HEK293 (cell line): ENCODE data around the gene MMP12.

Experiments
- CTCF ChIA-PET: fragments of 350-600 bp; formaldehyde crosslinking; extraction: SDS; loops from one replicate; lab custom pipeline; 2021; ENCODE audit warnings: antibody characterized with exemption; lab: Yijun Ruan, JAX
- POLR2A ChIA-PET: fragments of 300-600 bp; formaldehyde crosslinking; extraction: SDS; loops from one replicate; lab custom pipeline; 2020; ENCODE audit warnings: antibody characterized with exemption, inconsistent platforms; lab: Yijun Ruan, JAX
- H3K27ac ChIP-seq: fragments of 200-500 bp; sonication (Bioruptor generic); 2 replicates; pipeline ENCODE4 v1.5.1; 2014; ENCODE audit warnings: low read depth, low read length, control low read depth, inconsistent platforms; ENCODE audit errors: extremely low read depth
- H3K36me3 ChIP-seq, 2 experiments: fragments of 200-500 bp in 1 of 2; sonication (Bioruptor generic) in 1 of 2; 1 replicate in 1 of 2; 2 replicates in 1 of 2; pipeline ENCODE4 v1.5.1; 2014 to 2017; ENCODE audit warnings: inconsistent platforms in 2 of 2, low read length in 2 of 2; ENCODE audit not compliant: control insufficient read depth in 2 of 2, insufficient read depth in 1 of 2
- H3K4me1 ChIP-seq: fragments of 200-500 bp; sonication (Bioruptor generic); 2 replicates; pipeline ENCODE4 v1.5.1; 2014; ENCODE audit warnings: mild to moderate bottlenecking, low read length, inconsistent platforms; ENCODE audit not compliant: control insufficient read depth, insufficient read depth
- H3K4me3 ChIP-seq: 2 replicates; pipeline ENCODE4 v1.5.1; 2011; ENCODE audit warnings: low read depth, mild to moderate bottlenecking, control low read depth, low read length, moderate library complexity
- H3K9me3 ChIP-seq: fragments of 200-500 bp; sonication (Bioruptor generic); 2 replicates; pipeline ENCODE4 v1.5.1; 2014; ENCODE audit warnings: low read depth, low read length, inconsistent platforms; ENCODE audit not compliant: control insufficient read depth, insufficient read depth
- BCL11A ChIP-seq: fragments of 450-650 bp; formaldehyde crosslinking; IDR thresholded peaks from 2 replicates; pipeline ENCODE4 v1.5.1; 2016; ENCODE audit warnings: low read depth, missing biosample characterization, missing genetic modification characterization
- HOXD13 ChIP-seq: sonication (generic); formaldehyde crosslinking; IDR thresholded peaks from 2 replicates; pipeline ENCODE4 v1.8.0; 2022; ENCODE audit warnings: missing genetic modification reagents, borderline replicate concordance
- RBAK ChIP-seq: fragments of 450-650 bp; formaldehyde crosslinking; IDR thresholded peaks from 2 replicates; pipeline ENCODE4 v1.5.1; 2016; ENCODE audit warnings: missing biosample characterization, missing genetic modification characterization
- REPIN1 ChIP-seq: fragments of 450-650 bp; formaldehyde crosslinking; IDR thresholded peaks from 2 replicates; pipeline ENCODE4 v1.5.1; 2017; ENCODE audit warnings: missing biosample characterization, missing genetic modification characterization, low read depth
- SCRT2 ChIP-seq: fragments of 450-650 bp; formaldehyde crosslinking; IDR thresholded peaks from 2 replicates; pipeline ENCODE4 v1.5.1; 2016; ENCODE audit warnings: missing biosample characterization, missing genetic modification characterization
- ZBTB26 ChIP-seq: fragments of 450-650 bp; formaldehyde crosslinking; optimal IDR thresholded peaks from 2 replicates; pipeline ENCODE3; 2016; ENCODE audit warnings: missing biosample characterization, mild to moderate bottlenecking, missing genetic modification characterization
- ZBTB44 ChIP-seq: fragments of 450-650 bp; IDR thresholded peaks from 2 replicates; pipeline ENCODE4 v1.5.1; 2018; ENCODE audit warnings: missing biosample characterization, mild to moderate bottlenecking, missing genetic modification characterization
- ZEB2 ChIP-seq: fragments of 450-650 bp; formaldehyde crosslinking; IDR thresholded peaks from 2 replicates; pipeline ENCODE4 v1.5.1; 2016; ENCODE audit warnings: missing biosample characterization, missing genetic modification characterization
- ZNF114 ChIP-seq: fragments of 450-650 bp; formaldehyde crosslinking; IDR thresholded peaks from 2 replicates; pipeline ENCODE4 v1.5.0; 2017; ENCODE audit warnings: missing biosample characterization, missing genetic modification characterization
- ZNF248 ChIP-seq: fragments of 450-650 bp; formaldehyde crosslinking; IDR thresholded peaks from 2 replicates; pipeline ENCODE4 v1.5.1; 2017; ENCODE audit warnings: missing biosample characterization, missing genetic modification characterization
- ZNF335 ChIP-seq: fragments of 450-650 bp; formaldehyde crosslinking; conservative IDR thresholded peaks from 2 replicates; pipeline ENCODE4 v1.5.1; 2016; ENCODE audit warnings: missing biosample characterization, missing genetic modification characterization
- ZNF423 ChIP-seq: fragments of 450-650 bp; formaldehyde crosslinking; IDR thresholded peaks from 2 replicates; pipeline ENCODE4 v1.5.1; 2016; ENCODE audit warnings: missing biosample characterization, missing genetic modification characterization
- ZNF521 ChIP-seq: fragments of 450-650 bp; formaldehyde crosslinking; IDR thresholded peaks from 2 replicates; pipeline ENCODE4 v1.5.1; 2017; ENCODE audit warnings: missing biosample characterization, mild to moderate bottlenecking, missing genetic modification characterization
- ZNF561 ChIP-seq: fragments of 450-650 bp; IDR thresholded peaks from 2 replicates; pipeline ENCODE4 v1.5.1; 2018; ENCODE audit warnings: missing biosample characterization, missing genetic modification characterization, borderline replicate concordance
- ZNF600 ChIP-seq: fragments of 450-650 bp; formaldehyde crosslinking; IDR thresholded peaks from 2 replicates; pipeline ENCODE4 v1.5.1; 2016; ENCODE audit warnings: missing biosample characterization, missing genetic modification characterization
- ZNF639 ChIP-seq: fragments of 450-650 bp; formaldehyde crosslinking; IDR thresholded peaks from 2 replicates; pipeline ENCODE4 v1.5.1; 2016; ENCODE audit warnings: missing biosample characterization, missing genetic modification characterization
- ZNF645 ChIP-seq: fragments of 450-650 bp; formaldehyde crosslinking; IDR thresholded peaks from 2 replicates; pipeline ENCODE4; 2016; ENCODE audit warnings: missing biosample characterization, missing genetic modification characterization
- ZSCAN4 ChIP-seq: fragments of 450-650 bp; formaldehyde crosslinking; IDR thresholded peaks from 2 replicates; pipeline ENCODE4 v1.5.1; 2017; ENCODE audit warnings: missing biosample characterization, missing genetic modification characterization

MMP12 gene

GRCh38 chr11:102891736-102892135, 17.0 kb upstream of the MMP12 start:
- POLR2A ChIA-PET: no interaction called here
- H3K4me1 ChIP-seq: no peaks in the 10 kb centered on the region
- no peak overlapping the region for H3K27ac ChIP-seq
- TF ChIP-seq ZNF600 (no peak), ZNF561 (tag by site-specific recombination) (no peak), ZNF639 (tag by site-specific recombination) (no peak), BCL11A (tag by site-specific recombination) (no peak), HOXD13 (no peak)
- H3K4me3 ChIP-seq: no peak overlapping the region
- no peaks in the 10 kb centered on the region for H3K36me3 ChIP-seq
- CTCF ChIA-PET: no interaction called here
- no peaks in the 10 kb centered on the region for H3K9me3 ChIP-seq

GRCh38 chr11:102886999-102887398, 12.2 kb upstream of the MMP12 start:
- CTCF ChIA-PET: no interaction called here

GRCh38 chr11:102883141-102883540, 8.4 kb upstream of the MMP12 start:
- TF ChIP-seq ZEB2 (tag by site-specific recombination): no peak
- no peak for TF ChIP-seq ZNF335 (tag by site-specific recombination)
- no peak for TF ChIP-seq ZBTB26 (tag by site-specific recombination)
- TF ChIP-seq ZNF248 (tag by site-specific recombination): no peak
- TF ChIP-seq ZNF645: no peak
- TF ChIP-seq ZBTB44 (tag by site-specific recombination): no peak
- no peak for TF ChIP-seq ZNF521
- TF ChIP-seq ZSCAN4: no peak
- no peak for TF ChIP-seq RBAK (tag by site-specific recombination)
- TF ChIP-seq ZNF423 (tag by site-specific recombination): no peak
- TF ChIP-seq REPIN1 (tag by site-specific recombination): no peak
- POLR2A ChIA-PET: no interaction called here
- no peaks in the 10 kb centered on the region for H3K36me3 ChIP-seq
- no peaks in the 10 kb centered on the region for H3K4me1 ChIP-seq
- H3K4me3 ChIP-seq: no peak overlapping the region
- no peaks in the 10 kb centered on the region for H3K9me3 ChIP-seq
- CTCF ChIA-PET: no interaction called here
- H3K27ac ChIP-seq: no peak overlapping the region

More at GRCh38 chr11:102886999-102887398, 12.2 kb upstream of the MMP12 start:
- Histone ChIP-seq H3K4me1 (no peaks in the 10 kb centered on the region), H3K4me3 (no peak overlapping the region), H3K27ac (no peak overlapping the region), H3K9me3 (no peaks in the 10 kb centered on the region), H3K36me3 (no peaks in the 10 kb centered on the region)
- POLR2A ChIA-PET: no interaction called here
- TF ChIP-seq ZNF114 (tag by site-specific recombination): no peak
- no peak for TF ChIP-seq SCRT2 (tag by site-specific recombination)
